BLaER1 treated with 17β-estradiol and CSF1 and Interleukin-3, amounts not matched to agents 10 nM and 100 nM (cell line): Measurements from ENCODE around the gene IFNGR1.

ENCODE experiments used
- H3K27ac ChIP-seq, 11 experiments: shearing (Covaris generic); formaldehyde crosslinking; 2 replicates each; pipeline ENCODE4 v1.8.1; 2022
- H3K27me3 ChIP-seq, 11 experiments: shearing (Covaris generic); formaldehyde crosslinking; 2 replicates each; pipeline ENCODE4 v1.8.1; 2022
- H3K36me3 ChIP-seq, 11 experiments: shearing (Covaris generic); formaldehyde crosslinking; 2 replicates each; pipeline ENCODE4 v1.8.1; 2022
- H3K4me1 ChIP-seq, 10 experiments: shearing (Covaris generic); formaldehyde crosslinking; 2 replicates each; pipeline ENCODE4 v1.8.1; 2022
- H3K4me2 ChIP-seq, 11 experiments: shearing (Covaris generic); formaldehyde crosslinking; 2 replicates each; pipeline ENCODE4 v1.8.1; 2022
- H3K4me3 ChIP-seq, 10 experiments: shearing (Covaris generic); formaldehyde crosslinking; 2 replicates each; pipeline ENCODE4 v1.8.1; 2022
- H3K9ac ChIP-seq, 11 experiments: shearing (Covaris generic); formaldehyde crosslinking; 2 replicates each; pipeline ENCODE4 v1.8.1; 2022
- H3K9me3 ChIP-seq, 11 experiments: shearing (Covaris generic); formaldehyde crosslinking; replicated peaks in 1 of 11; 2 replicates each; pipeline ENCODE4 v1.8.1; 2022
- H4K20me1 ChIP-seq, 11 experiments: shearing (Covaris generic); formaldehyde crosslinking; 2 replicates each; pipeline ENCODE4 v1.8.1; 2022
- Cebpa-rat ChIP-seq, 11 experiments: shearing (Covaris generic); IDR thresholded peaks; 2 replicates each; pipeline ENCODE4 v1.8.1; 2022

Gene IFNGR1

GRCh38 chr6:137191236-137191635 lies 27.9 kb downstream of the IFNGR1 start:
- no peak overlapping the region for H3K4me3 ChIP-seq
- peaks cover 37 to 62% (median 58%) of the 10 kb centered on the region in 11 experiments for H3K9me3 ChIP-seq

GRCh38 chr6:137190583-137191094 lies 28.5 kb downstream of the IFNGR1 start:
- Histone ChIP-seq H3K27me3 (no peaks in the 10 kb centered on the region), H3K4me3 (no peak overlapping the region), H3K4me1 (peaks cover 0 to 23% (median 0%) of the 10 kb centered on the region in 10 experiments; a peak in 5 of 20 replicates), H3K9ac (no peak overlapping the region), H3K27ac (peak overlapping the region in 1 of 11 experiments; percentile 42; a peak in 1 of 22 replicates), H3K4me2 (peak overlapping the region in 2 of 11 experiments; percentile 44; a peak in 4 of 22 replicates), H4K20me1 (no peaks in the 10 kb centered on the region), H3K36me3 (peaks cover 0 to 7% (median 0%) of the 10 kb centered on the region in 11 experiments; a peak in 2 of 22 replicates), H3K9me3 (peaks cover 43 to 68% (median 64%) of the 10 kb centered on the region in 11 experiments)
- no peak for TF ChIP-seq Cebpa-rat (IDR thresholded peaks at IDR 0.05)

More at GRCh38 chr6:137191236-137191635, 27.9 kb downstream of the IFNGR1 start:
- Histone ChIP-seq H4K20me1 (peaks cover 0 to 3% (median 0%) of the 10 kb centered on the region in 11 experiments; a peak in 1 of 22 replicates), H3K27ac (peak overlapping the region in 2 of 11 experiments; percentile 19 to 42; a peak in 3 of 22 replicates), H3K9ac (no peak overlapping the region), H3K27me3 (no peaks in the 10 kb centered on the region), H3K4me2 (peak overlapping the region in 2 of 11 experiments; percentile 44; a peak in 4 of 22 replicates), H3K4me1 (peaks cover 0 to 23% (median 0%) of the 10 kb centered on the region in 10 experiments; a peak in 5 of 20 replicates), H3K36me3 (peaks cover 0 to 7% (median 0%) of the 10 kb centered on the region in 11 experiments; a peak in 3 of 22 replicates)
- no peak for TF ChIP-seq Cebpa-rat (IDR thresholded peaks at IDR 0.05)

- no peak overlapping the region for H3K9ac ChIP-seq
- no peak overlapping the region for H3K27ac ChIP-seq
- peaks cover 0 to 23% (median 0%) of the 10 kb centered on the region in 10 experiments; a peak in 5 of 20 replicates for H3K4me1 ChIP-seq
- peaks cover 0 to 7% (median 0%) of the 10 kb centered on the region in 11 experiments; a peak in 2 of 22 replicates for H3K36me3 ChIP-seq
- peaks cover 60 to 85% (median 82%) of the 10 kb centered on the region in 11 experiments for H3K9me3 ChIP-seq
- no peak overlapping the region for H3K4me2 ChIP-seq
- H3K4me3 ChIP-seq = peak overlapping the region in 1 of 10 experiments; percentile 18; a peak in 1 of 20 replicates
- no peaks in the 10 kb centered on the region for H4K20me1 ChIP-seq
- H3K27me3 ChIP-seq = no peaks in the 10 kb centered on the region
- TF ChIP-seq Cebpa-rat (IDR thresholded peaks at IDR 0.05) = no peak
Observed at GRCh38 chr6:137188855-137189254, 30.3 kb downstream of the IFNGR1 start.

GRCh38 chr6:137185290-137185689 lies 33.9 kb downstream of the IFNGR1 start:
- peaks cover 0 to 7% (median 0%) of the 10 kb centered on the region in 11 experiments; a peak in 2 of 22 replicates for H3K36me3 ChIP-seq
- H3K27me3 ChIP-seq = no peaks in the 10 kb centered on the region
- H3K9me3 ChIP-seq = peaks cover 96 to 98% (median 97%) of the 10 kb centered on the region in 11 experiments
- TF ChIP-seq Cebpa-rat (IDR thresholded peaks at IDR 0.05) = no peak
- H3K4me1 ChIP-seq = peaks cover 0 to 3% (median 0%) of the 10 kb centered on the region in 10 experiments; a peak in 2 of 20 replicates
- no peaks in the 10 kb centered on the region for H4K20me1 ChIP-seq
- no peak overlapping the region for H3K9ac ChIP-seq
- no peak overlapping the region for H3K4me2 ChIP-seq
- no peak overlapping the region for H3K27ac ChIP-seq
- no peak overlapping the region for H3K4me3 ChIP-seq

- Histone ChIP-seq H3K4me1 (no peaks in the 10 kb centered on the region), H3K36me3 (peaks cover 0 to 4% (median 0%) of the 10 kb centered on the region in 11 experiments; a peak in 1 of 22 replicates), H3K27me3 (no peaks in the 10 kb centered on the region), H4K20me1 (no peaks in the 10 kb centered on the region), H3K4me2 (no peak overlapping the region), H3K9me3 (peaks cover 91 to 98% (median 96%) of the 10 kb centered on the region in 11 experiments), H3K9ac (no peak overlapping the region), H3K27ac (no peak overlapping the region), H3K4me3 (no peak overlapping the region)
- no peak for TF ChIP-seq Cebpa-rat (IDR thresholded peaks at IDR 0.05)
Observed at GRCh38 chr6:137182654-137183073, 36.5 kb downstream of the IFNGR1 start.

- Histone ChIP-seq H3K4me1 (peaks cover under 1 to 2% (median 1%) of the 10 kb centered on the region in 10 experiments; a peak in 18 of 20 replicates), H3K36me3 (peaks cover 0 to 4% (median 0%) of the 10 kb centered on the region in 11 experiments; a peak in 1 of 22 replicates), H3K27me3 (no peaks in the 10 kb centered on the region), H3K27ac (no peak overlapping the region), H3K4me2 (no peak overlapping the region), H4K20me1 (no peaks in the 10 kb centered on the region), H3K9ac (no peak overlapping the region), H3K4me3 (no peak overlapping the region), H3K9me3 (peaks cover 85 to 95% (median 92%) of the 10 kb centered on the region in 11 experiments)
- TF ChIP-seq Cebpa-rat (IDR thresholded peaks at IDR 0.05) = no peak
Observed at GRCh38 chr6:137181891-137182653, 37.1 kb downstream of the IFNGR1 start.

GRCh38 chr6:137177611-137178010 lies 41.6 kb downstream of the IFNGR1 start:
- Histone ChIP-seq H3K27ac (no peak overlapping the region), H3K9ac (no peak overlapping the region), H4K20me1 (no peaks in the 10 kb centered on the region), H3K27me3 (no peaks in the 10 kb centered on the region), H3K9me3 (peaks cover 40 to 59% (median 54%) of the 10 kb centered on the region in 11 experiments), H3K36me3 (peaks cover 0 to 4% (median 0%) of the 10 kb centered on the region in 11 experiments; a peak in 1 of 22 replicates), H3K4me1 (peaks cover 9 to 22% (median 13%) of the 10 kb centered on the region in 10 experiments), H3K4me2 (no peak overlapping the region), H3K4me3 (no peak overlapping the region)
- TF ChIP-seq Cebpa-rat (IDR thresholded peaks at IDR 0.05) = no peak

- TF ChIP-seq Cebpa-rat (IDR thresholded peaks at IDR 0.05) = no peak
- H3K27me3 ChIP-seq = no peaks in the 10 kb centered on the region
- peak overlapping the region; percentile 16 to 62 (median 51) for H3K4me2 ChIP-seq
- no peak overlapping the region for H3K9ac ChIP-seq
- peaks cover 9 to 23% (median 19%) of the 10 kb centered on the region in 10 experiments for H3K4me1 ChIP-seq
- H3K9me3 ChIP-seq = peaks cover 32 to 57% (median 47%) of the 10 kb centered on the region in 11 experiments
- H3K4me3 ChIP-seq = no peak overlapping the region
- H4K20me1 ChIP-seq = no peaks in the 10 kb centered on the region
- no peak overlapping the region for H3K27ac ChIP-seq
- peaks cover 0 to 4% (median 0%) of the 10 kb centered on the region in 11 experiments; a peak in 1 of 22 replicates for H3K36me3 ChIP-seq
Observed at GRCh38 chr6:137176729-137177128, 42.5 kb downstream of the IFNGR1 start.

- H3K9me3 ChIP-seq = peaks cover 23 to 49% (median 43%) of the 10 kb centered on the region in 11 experiments
- peaks cover 0 to 4% (median 0%) of the 10 kb centered on the region in 11 experiments; a peak in 1 of 22 replicates for H3K36me3 ChIP-seq
- H3K27me3 ChIP-seq = no peaks in the 10 kb centered on the region
- no peak for TF ChIP-seq Cebpa-rat (IDR thresholded peaks at IDR 0.05)
- H3K27ac ChIP-seq = no peak overlapping the region
- H3K9ac ChIP-seq = no peak overlapping the region
- H3K4me3 ChIP-seq = no peak overlapping the region
- peak overlapping the region in 1 of 11 experiments; percentile 4; a peak in 2 of 22 replicates for H3K4me2 ChIP-seq
- H3K4me1 ChIP-seq = peaks cover 9 to 32% (median 19%) of the 10 kb centered on the region in 10 experiments
- no peaks in the 10 kb centered on the region for H4K20me1 ChIP-seq
Observed at GRCh38 chr6:137175868-137176245, 43.3 kb downstream of the IFNGR1 start.
